Thyroid gland (tissue), 4 donors: ENCODE measurements around the gene ETV1.

Source experiments
- CTCF ChIP-seq, 6 experiments: fragments of 200-600 bp in 3 of 6; fragments of 450-650 bp in 3 of 6; sonication (generic) in 3 of 6; IDR thresholded peaks; one replicate each; pipeline ENCODE4 v1.5.1; 2016 to 2019; ENCODE audit warnings: antibody characterized with exemption in 6 of 6, mild to moderate bottlenecking in 2 of 6, inconsistent platforms in 1 of 6, moderate library complexity in 1 of 6
- POLR2A ChIP-seq, 2 donors: fragments of 450-650 bp; IDR thresholded peaks; one replicate each; pipeline ENCODE4 v1.6.1; 2017; ENCODE audit warnings: antibody characterized with exemption in 2 of 2, mild to moderate bottlenecking in 2 of 2, moderate library complexity in 1 of 2

GRCh38 chr7:14013898-14014297 is 24.4 kb upstream of the ETV1 start:
- TF ChIP-seq CTCF (IDR thresholded peaks at IDR 0.05) (no peak), POLR2A (IDR thresholded peaks at IDR 0.05) (no peak)
